DND-41 (cell line): Measurements from ENCODE around the gene METTL6.

Source experiments
- CTCF ChIP-seq: IDR thresholded peaks from 2 replicates; pipeline ENCODE4 v1.5.1; 2012; ENCODE audit warnings: borderline replicate concordance, low read length, moderate library complexity, mild to moderate bottlenecking; ENCODE audit not compliant: poor library complexity, severe bottlenecking; ENCODE audit errors: extremely low read depth
- EZH2 ChIP-seq: IDR thresholded peaks from 3 replicates; pipeline ENCODE4 v1.6.1; 2012; ENCODE audit warnings: borderline replicate concordance, low read depth, mild to moderate bottlenecking, moderate library complexity, low read length, inconsistent platforms; ENCODE audit not compliant: severe bottlenecking

GRCh38 chr3:15452961-15453360 is 25.6 kb upstream of the METTL6 start:
- TF ChIP-seq CTCF = no peak
- no peak for TF ChIP-seq EZH2
